Measurements from ENCODE around the gene SVOPL. TPM values are rescaled to one million over a fixed set of nuclear protein-coding genes. Genes with fewer than 3 reads are reported as not detected.

Gene SVOPL
- total and polyA plus RNA-seq, 10 of the 15 experiments (the other 5 are each of a cell fraction or from before 2014, with no cell fraction given), result 0.15 TPM; not detected in 9

GRCh38 chr7:138630059-138630610 is 71.0 kb downstream of the SVOPL start (continued):
- TF ChIP-seq NFYA (IDR thresholded peaks at IDR 0.05; ENCODE audit: borderline replicate concordance, low read depth, low read length) (no peak), YY1 (IDR thresholded peaks at IDR 0.05; ENCODE audit: low read depth, low read length) (no peak), CREM (IDR thresholded peaks at IDR 0.05; ENCODE audit: low read depth) (no peak), CHD1 (IDR thresholded peaks at IDR 0.05; ENCODE audit: low read depth, low read length) (no peak), RCOR1 (conservative IDR thresholded peaks at IDR 0.05; ENCODE audit: low read depth, low read length) (no peak), PRDM15 (CRISPR knock-in tag; IDR thresholded peaks at IDR 0.05) (no peak), NBN (IDR thresholded peaks at IDR 0.05) (no peak)

GRCh38 chr7:138627361-138627760 is 73.8 kb downstream of the SVOPL start:
- intact Hi-C loops (cut with micrococcal nuclease; ENCODE audit: unreplicated experiment), result no loop called here
- POLR2A ChIA-PET, result no interaction called here
- TF ChIP-seq ATF2 (IDR thresholded peaks at IDR 0.05; ENCODE audit: low read length) (no peak), NR2F1 (conservative IDR thresholded peaks at IDR 0.05) (no peak), PML (IDR thresholded peaks at IDR 0.05; ENCODE audit: low read length) (no peak), STAT1 (conservative IDR thresholded peaks at IDR 0.05) (no peak), SREBF2 (IDR thresholded peaks at IDR 0.05; ENCODE audit: low read length) (no peak), ZBTB11 (CRISPR knock-in tag; IDR thresholded peaks at IDR 0.05) (no peak), BACH1 (IDR thresholded peaks at IDR 0.05; ENCODE audit: borderline replicate concordance) (no peak), ZZZ3 (IDR thresholded peaks at IDR 0.05; ENCODE audit: control insufficient read depth, insufficient read length, low read depth) (no peak), EZH2 (IDR thresholded peaks at IDR 0.05; ENCODE audit: borderline replicate concordance, control insufficient read depth, low read depth, low read length) (no peak)

More at GRCh38 chr7:138627361-138627760, 73.8 kb downstream of the SVOPL start:
- H3K9me3 ChIP-seq (replicated peaks; ENCODE audit: control insufficient read depth, insufficient read depth, low read length), result no peaks in the 10 kb centered on the region
- no peaks in the 10 kb centered on the region for H3K36me3 ChIP-seq (ENCODE audit: control insufficient read depth in 2 of 2, insufficient read depth in 2 of 2, low read length in 1 of 2)
- no peak overlapping the region for H2AFZ ChIP-seq (ENCODE audit: control insufficient read depth, low read depth, low read length)
- no peak overlapping the region for H3K4me2 ChIP-seq (ENCODE audit: control insufficient read depth, insufficient read depth)
- 52% methylated on average over 6 of the region's 6 CpGs for WGBS (ENCODE audit: insufficient coverage, insufficient replicate concordance, low lambda C conversion rate, missing lambda C conversion rate)
- BruUV-seq (replicated peaks), result no TSS peak
- H4K20me1 ChIP-seq (ENCODE audit: control insufficient read depth, insufficient read depth), result no peaks in the 10 kb centered on the region
- DNase-seq (ENCODE audit: low read depth, low spot score) (no peak), ATAC-seq (no peak), FAIRE-seq (no peak)
- H3K27me3 ChIP-seq (replicated peaks in 1 of 2; ENCODE audit: control insufficient read depth in 2 of 2, insufficient read depth in 2 of 2, low read length in 1 of 2), result no peaks in the 10 kb centered on the region
- SMC1A ChIA-PET (ENCODE audit: uncharacterized antibody, unreplicated experiment), result no interaction called here
- CTCF ChIA-PET, result no interaction called here
- H3K4me1 ChIP-seq (ENCODE audit: control insufficient read depth, insufficient read depth, low read length), result no peaks in the 10 kb centered on the region; the same call in 1 of the 2 replicates
- H3K79me2 ChIP-seq (ENCODE audit: control insufficient read depth, insufficient read depth, low read length), result no peaks in the 10 kb centered on the region
- RAD21 ChIA-PET (ENCODE audit: unreplicated experiment), result no interaction called here
- H3K4me3 ChIP-seq, result no peak overlapping the region
- no peak overlapping the region for H3K27ac ChIP-seq (ENCODE audit: control insufficient read depth, insufficient read depth)
- in situ Hi-C loops (cut with MboI), result no loop called here
- no peak overlapping the region for H3K9ac ChIP-seq (ENCODE audit: control insufficient read depth, insufficient read depth, low read length)
